HG02642 (cell line): ENCODE data around the gene ANXA5.
"Not testable (repeated sequence)": the region's sequence is repeated elsewhere in the genome, so short reads cannot be mapped to it uniquely, and the experiment has no call there.

Experiments used
- ATAC-seq: cut with Tn5 transposase; IDR thresholded peaks from one replicate; pipeline ENCODE4 v1.9.1; 2021; ENCODE audit warnings: mild to moderate bottlenecking; ENCODE audit not compliant: unreplicated experiment, poor library complexity

Gene ANXA5

GRCh38 chr4:121684016-121684415 is 12.8 kb downstream of the ANXA5 start:
- no peak for ATAC-seq

GRCh38 chr4:121680571-121680970 is 16.2 kb downstream of the ANXA5 start:
- no peak for ATAC-seq

GRCh38 chr4:121679951-121680350 is 16.8 kb downstream of the ANXA5 start:
- no peak for ATAC-seq

- no peak for ATAC-seq
Observed at GRCh38 chr4:121679267-121679666, 17.5 kb downstream of the ANXA5 start.

- ATAC-seq: no peak
Observed at GRCh38 chr4:121677524-121677923, 19.3 kb downstream of the ANXA5 start.

GRCh38 chr4:121676345-121677075 is 20.3 kb downstream of the ANXA5 start:
- ATAC-seq: no peak

- ATAC-seq: no peak
Observed at GRCh38 chr4:121675715-121676114, 21.1 kb downstream of the ANXA5 start.

GRCh38 chr4:121674696-121675095 is 22.1 kb downstream of the ANXA5 start:
- ATAC-seq: no peak

GRCh38 chr4:121674191-121674590 is 22.6 kb downstream of the ANXA5 start:
- no peak for ATAC-seq

- no peak for ATAC-seq
Observed at GRCh38 chr4:121669163-121669550, 27.6 kb downstream of the ANXA5 start.

- no peak for ATAC-seq
Observed at GRCh38 chr4:121668368-121669162, 28.2 kb downstream of the ANXA5 start.

- no peak for ATAC-seq
Observed at GRCh38 chr4:121666091-121666679, 30.6 kb downstream of the ANXA5 start.

- no peak for ATAC-seq
Observed at GRCh38 chr4:121665371-121665770, 31.4 kb downstream of the ANXA5 start.

GRCh38 chr4:121662225-121662624 is 34.6 kb downstream of the ANXA5 start:
- ATAC-seq: no peak

- not testable (repeated sequence) for ATAC-seq
Observed at GRCh38 chr4:121660175-121660933, 36.4 kb downstream of the ANXA5 start.

- ATAC-seq: no peak
Observed at GRCh38 chr4:121658125-121658524, 38.7 kb downstream of the ANXA5 start.

- ATAC-seq: no peak
Observed at GRCh38 chr4:121656269-121656641, 40.5 kb downstream of the ANXA5 start.

GRCh38 chr4:121655320-121656268 is 41.2 kb downstream of the ANXA5 start:
- ATAC-seq: no peak

- ATAC-seq: peak; percentile 79
Observed at GRCh38 chr4:121654738-121655137, 42.0 kb downstream of the ANXA5 start.

- no peak for ATAC-seq
Observed at GRCh38 chr4:121653986-121654385, 42.8 kb downstream of the ANXA5 start.
